SW 1271 (cell line): ENCODE data around the gene ADIRF.
"Not testable (repeated sequence)": the region's sequence is repeated elsewhere in the genome, so short reads cannot be mapped to it uniquely, and the experiment has no call there.

Experiments
- DNase-seq, 2 experiments: peaks; one replicate each; lab custom pipeline; 2025; lab: John Stamatoyannopoulos, UW

Gene ADIRF

GRCh38 chr10:86968271-86968993 is at the start of gene ADIRF:
TSS of gene ADIRF (plus strand) at chr10:86968482. CDS start at chr10:86968545, 63 bp downstream.
- DNase-seq, result no peak

GRCh38 chr10:86922553-86922961 is 45.7 kb upstream of the ADIRF start:
- no peak for DNase-seq

GRCh38 chr10:86929468-86930380 is 38.6 kb upstream of the ADIRF start:
- no peak for DNase-seq

GRCh38 chr10:86931872-86932271 is 36.4 kb upstream of the ADIRF start:
- DNase-seq, result no peak

GRCh38 chr10:86932674-86933073 is 35.6 kb upstream of the ADIRF start:
- no peak for DNase-seq

GRCh38 chr10:86934162-86934711 is 34.0 kb upstream of the ADIRF start:
- DNase-seq, result not testable (repeated sequence)

- no peak for DNase-seq
These were observed 31.4 kb upstream of the ADIRF start for GRCh38 chr10:86936661-86937501.

GRCh38 chr10:86937502-86938154 is 30.7 kb upstream of the ADIRF start:
- no peak for DNase-seq

- no peak for DNase-seq
These were observed 30.0 kb upstream of the ADIRF start for GRCh38 chr10:86938260-86938659.

GRCh38 chr10:86940076-86940475 is 28.2 kb upstream of the ADIRF start:
- DNase-seq, result not testable (repeated sequence)

GRCh38 chr10:86940677-86941076 is 27.6 kb upstream of the ADIRF start:
- DNase-seq, result no peak

- DNase-seq, result no peak
These were observed 26.9 kb upstream of the ADIRF start for GRCh38 chr10:86941426-86941825.

- no peak for DNase-seq
These were observed 26.3 kb upstream of the ADIRF start for GRCh38 chr10:86941991-86942421.

- DNase-seq, result no peak
These were observed 25.6 kb upstream of the ADIRF start for GRCh38 chr10:86942441-86943315.

- no peak for DNase-seq
These were observed 24.8 kb upstream of the ADIRF start for GRCh38 chr10:86943316-86944030.

GRCh38 chr10:86944031-86944419 is 24.3 kb upstream of the ADIRF start:
- DNase-seq, result no peak

GRCh38 chr10:86944471-86944870 is 23.8 kb upstream of the ADIRF start:
- no peak for DNase-seq

GRCh38 chr10:86944907-86945306 is 23.4 kb upstream of the ADIRF start:
- no peak for DNase-seq

- no peak for DNase-seq
These were observed 22.7 kb upstream of the ADIRF start for GRCh38 chr10:86945361-86946212.
